OCI-LY3 (cell line): ENCODE measurements around the gene CDK15.

ENCODE experiments used
- EZH2phosphoT487 ChIP-seq: fragments of 200-600 bp; shearing (Covaris generic); IDR thresholded peaks from 2 replicates; pipeline ENCODE4 v1.6.1; 2018; ENCODE audit warnings: antibody characterized with exemption, mixed run types, low read depth
- TF ChIP-seq, protein P1 (sequence below): fragments of 200-600, 300-600 bp; sonication (generic); IDR thresholded peaks from 2 replicates; pipeline ENCODE4 v1.5.1; 2014; ENCODE audit warnings: antibody characterized with exemption, low read length, low read depth

DNA sequence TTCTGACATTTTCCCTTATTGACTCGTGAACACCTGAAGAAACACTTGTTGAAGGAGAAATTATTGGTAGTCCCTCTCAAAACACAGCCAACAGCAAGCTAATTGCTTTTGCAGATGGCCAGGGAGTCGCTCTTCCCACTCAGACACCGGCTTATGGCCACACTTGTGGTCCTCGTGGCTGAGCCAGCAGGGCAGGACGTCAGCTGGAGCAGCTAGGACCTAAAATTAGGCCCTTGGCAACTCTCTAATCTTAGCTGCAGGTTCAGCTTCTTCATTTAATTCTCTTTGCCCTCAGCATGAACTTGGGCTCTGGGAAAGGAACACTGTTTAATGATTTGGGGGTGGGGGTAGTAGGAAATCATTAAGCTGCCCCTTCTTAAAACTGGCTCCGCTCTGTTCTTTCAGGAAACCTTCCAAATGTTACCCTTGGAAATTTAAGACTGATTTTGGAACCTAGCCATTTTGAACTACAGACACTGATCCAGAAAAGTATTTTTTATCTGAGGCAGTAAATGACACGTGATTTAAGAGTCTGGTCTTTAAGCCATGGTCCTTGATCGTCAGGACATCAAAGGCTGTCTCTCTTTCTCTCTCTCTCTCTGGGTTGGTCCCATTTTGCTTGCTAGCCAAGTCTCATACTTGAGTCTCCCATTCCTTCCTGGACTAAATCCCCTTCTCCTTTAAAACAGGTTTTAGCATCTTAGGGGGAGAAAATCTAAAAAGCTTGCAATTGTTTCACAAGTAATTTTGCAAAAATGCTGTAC is 77.5 kb downstream of the CDK15 start:
- TF ChIP-seq, protein P1, sequence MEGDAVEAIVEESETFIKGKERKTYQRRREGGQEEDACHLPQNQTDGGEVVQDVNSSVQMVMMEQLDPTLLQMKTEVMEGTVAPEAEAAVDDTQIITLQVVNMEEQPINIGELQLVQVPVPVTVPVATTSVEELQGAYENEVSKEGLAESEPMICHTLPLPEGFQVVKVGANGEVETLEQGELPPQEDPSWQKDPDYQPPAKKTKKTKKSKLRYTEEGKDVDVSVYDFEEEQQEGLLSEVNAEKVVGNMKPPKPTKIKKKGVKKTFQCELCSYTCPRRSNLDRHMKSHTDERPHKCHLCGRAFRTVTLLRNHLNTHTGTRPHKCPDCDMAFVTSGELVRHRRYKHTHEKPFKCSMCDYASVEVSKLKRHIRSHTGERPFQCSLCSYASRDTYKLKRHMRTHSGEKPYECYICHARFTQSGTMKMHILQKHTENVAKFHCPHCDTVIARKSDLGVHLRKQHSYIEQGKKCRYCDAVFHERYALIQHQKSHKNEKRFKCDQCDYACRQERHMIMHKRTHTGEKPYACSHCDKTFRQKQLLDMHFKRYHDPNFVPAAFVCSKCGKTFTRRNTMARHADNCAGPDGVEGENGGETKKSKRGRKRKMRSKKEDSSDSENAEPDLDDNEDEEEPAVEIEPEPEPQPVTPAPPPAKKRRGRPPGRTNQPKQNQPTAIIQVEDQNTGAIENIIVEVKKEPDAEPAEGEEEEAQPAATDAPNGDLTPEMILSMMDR: no peak
- TF ChIP-seq EZH2phosphoT487: no peak
